ENCODE results near the gene GRK5. TPM values are rescaled to one million over a fixed set of nuclear protein-coding genes. Genes with fewer than 3 reads are reported as not detected.

GRK5 gene
- total RNA-seq, 6 experiments from 2014 or later: 9.7 to 16.8 (median 15.9) TPM

- no peak for TF ChIP-seq CTCF (IDR thresholded peaks at IDR 0.05)
- no peak overlapping the region for H3K4me3 Mint-ChIP-seq
- no peaks in the 10 kb centered on the region for H3K9me3 Mint-ChIP-seq
- peak overlapping the region; percentile 24; the same call in 1 of the 2 replicates for H3K27ac Mint-ChIP-seq
- no peaks in the 10 kb centered on the region; the same call in 1 of the 2 replicates for H3K36me3 Mint-ChIP-seq (ENCODE audit: low read depth)
- H3K27me3 Mint-ChIP-seq (ENCODE audit: insufficient read depth): peaks cover 3% of the 10 kb centered on the region; the same call in 1 of the 2 replicates
- H3K4me1 Mint-ChIP-seq (ENCODE audit: low read depth): peaks cover 29% of the 10 kb centered on the region
- DNase-seq: no peak
Observed at GRCh38 chr10:119375574-119376272, 168.4 kb downstream of the GRK5 start.

- Mint-ChIP-seq H3K36me3 (ENCODE audit: low read depth) (peaks cover 3% of the 10 kb centered on the region), H3K4me1 (ENCODE audit: low read depth) (peaks cover 11% of the 10 kb centered on the region), H3K27me3 (ENCODE audit: insufficient read depth) (peaks cover 3% of the 10 kb centered on the region; the same call in 1 of the 2 replicates), H3K9me3 (no peaks in the 10 kb centered on the region), H3K27ac (no peak overlapping the region), H3K4me3 (no peak overlapping the region)
- no peak for TF ChIP-seq CTCF (IDR thresholded peaks at IDR 0.05)
- DNase-seq: no peak
Observed at GRCh38 chr10:119377451-119377957, 170.1 kb downstream of the GRK5 start.

GRCh38 chr10:119377958-119378736, 170.8 kb downstream of the GRK5 start:
- no peak for TF ChIP-seq CTCF (IDR thresholded peaks at IDR 0.05)
- Mint-ChIP-seq H3K27ac (no peak overlapping the region), H3K4me3 (no peak overlapping the region), H3K27me3 (ENCODE audit: insufficient read depth) (peaks cover 3% of the 10 kb centered on the region; the same call in 1 of the 2 replicates), H3K36me3 (ENCODE audit: low read depth) (peaks cover 4% of the 10 kb centered on the region), H3K4me1 (ENCODE audit: low read depth) (peaks cover 12% of the 10 kb centered on the region), H3K9me3 (no peaks in the 10 kb centered on the region)
- DNase-seq: no peak

- no peaks in the 10 kb centered on the region for H3K9me3 Mint-ChIP-seq
- H3K27ac Mint-ChIP-seq: no peak overlapping the region
- no peak overlapping the region for H3K4me3 Mint-ChIP-seq
- H3K27me3 Mint-ChIP-seq (ENCODE audit: insufficient read depth): no peaks in the 10 kb centered on the region
- no peak for TF ChIP-seq CTCF (IDR thresholded peaks at IDR 0.05)
- no peak for DNase-seq
- peaks cover 4% of the 10 kb centered on the region for H3K36me3 Mint-ChIP-seq (ENCODE audit: low read depth)
- peaks cover 18% of the 10 kb centered on the region for H3K4me1 Mint-ChIP-seq (ENCODE audit: low read depth)
Observed at GRCh38 chr10:119378737-119379067, 171.3 kb downstream of the GRK5 start.

- Mint-ChIP-seq H3K9me3 (no peaks in the 10 kb centered on the region), H3K36me3 (ENCODE audit: low read depth) (peaks cover 4% of the 10 kb centered on the region), H3K4me3 (no peak overlapping the region), H3K4me1 (ENCODE audit: low read depth) (peaks cover 18% of the 10 kb centered on the region), H3K27me3 (ENCODE audit: insufficient read depth) (no peaks in the 10 kb centered on the region; the same call in 1 of the 2 replicates), H3K27ac (no peak overlapping the region)
- no peak for DNase-seq
- TF ChIP-seq CTCF (IDR thresholded peaks at IDR 0.05): no peak
Observed at GRCh38 chr10:119379466-119380071, 172.2 kb downstream of the GRK5 start.
